Stimulated activated CD8-positive, alpha-beta memory T cell treated with anti-CD3 and anti-CD28 coated beads, Interleukin-7, amount 100 ng/mL, for 1 hour (primary cell): ENCODE data around the gene PTPRE.

ENCODE experiments used
- DNase-seq, 2 donors: peaks; one replicate each; pipeline ENCODE4 v3.0.0-alpha.2; 2020; ENCODE audit warnings: low read depth in 2 of 2

The PTPRE gene

GRCh38 chr10:128000471-128001362 lies 93.8 kb downstream of the PTPRE start:
- no peak for DNase-seq

- DNase-seq = no peak
These were observed 94.5 kb downstream of the PTPRE start for GRCh38 chr10:128001363-128001745.

- no peak for DNase-seq
These were observed 94.9 kb downstream of the PTPRE start for GRCh38 chr10:128001849-128002248.

- DNase-seq = no peak
These were observed 96.6 kb downstream of the PTPRE start for GRCh38 chr10:128003521-128003920.

- no peak for DNase-seq
These were observed 99.0 kb downstream of the PTPRE start for GRCh38 chr10:128005858-128006257.

GRCh38 chr10:128007056-128007455 lies 100.2 kb downstream of the PTPRE start:
- no peak for DNase-seq

- DNase-seq = no peak
These were observed 101.1 kb downstream of the PTPRE start for GRCh38 chr10:128007971-128008370.

GRCh38 chr10:128008521-128009250 lies 101.8 kb downstream of the PTPRE start:
- DNase-seq = no peak

- no peak for DNase-seq
These were observed 102.6 kb downstream of the PTPRE start for GRCh38 chr10:128009372-128010126.

GRCh38 chr10:128011059-128011979 lies 104.4 kb downstream of the PTPRE start:
- peak; percentile 76 to 81 for DNase-seq

GRCh38 chr10:128013626-128014025 lies 106.7 kb downstream of the PTPRE start:
- DNase-seq = no peak

- DNase-seq = no peak
These were observed 107.3 kb downstream of the PTPRE start for GRCh38 chr10:128014236-128014635.

GRCh38 chr10:128016423-128017060 lies 109.6 kb downstream of the PTPRE start:
- no peak for DNase-seq

GRCh38 chr10:128017822-128018221 lies 110.9 kb downstream of the PTPRE start:
- DNase-seq = no peak

- DNase-seq = no peak
These were observed 111.3 kb downstream of the PTPRE start for GRCh38 chr10:128018236-128018635.

- no peak for DNase-seq
These were observed 111.8 kb downstream of the PTPRE start for GRCh38 chr10:128018691-128019090.

GRCh38 chr10:128022261-128023196 lies 115.6 kb downstream of the PTPRE start:
- no peak for DNase-seq

- DNase-seq = no peak
These were observed 117.5 kb downstream of the PTPRE start for GRCh38 chr10:128024426-128024825.

- no peak for DNase-seq
These were observed 118.5 kb downstream of the PTPRE start for GRCh38 chr10:128025437-128025836.

GRCh38 chr10:128025951-128026350 lies 119.0 kb downstream of the PTPRE start:
- no peak for DNase-seq
